HG02763 (cell line): ENCODE data around the gene FNDC8.
"Not testable (repeated sequence)": the region's sequence is repeated elsewhere in the genome, so short reads cannot be mapped to it uniquely, and the experiment has no call there.

ENCODE experiments used
- ATAC-seq: cut with Tn5 transposase; IDR thresholded peaks from one replicate; pipeline ENCODE4 v1.9.1; 2021; ENCODE audit warnings: mild to moderate bottlenecking, moderate library complexity; ENCODE audit not compliant: unreplicated experiment

Gene FNDC8

DNA sequence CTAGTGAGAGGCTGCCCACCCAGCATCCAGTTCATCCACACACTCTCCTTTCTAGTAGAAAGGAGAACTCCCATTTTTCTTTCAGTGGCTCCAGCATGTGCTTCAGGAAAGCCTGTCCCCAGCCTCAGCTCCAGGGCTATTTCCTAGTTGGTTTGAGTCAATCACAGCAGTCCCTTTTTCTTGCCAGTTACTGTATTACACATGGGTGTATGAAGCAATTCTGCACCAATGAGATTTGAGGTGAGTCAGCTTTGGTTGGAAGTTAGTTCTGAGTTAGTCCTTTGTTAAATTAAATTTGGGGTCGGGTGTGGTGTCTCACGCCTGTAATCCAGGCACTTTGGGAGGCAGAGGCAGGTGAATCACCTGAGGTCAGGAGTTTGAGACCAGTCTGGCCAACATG lies 26.5 kb upstream of the FNDC8 start:
- ATAC-seq, result no peak

DNA sequence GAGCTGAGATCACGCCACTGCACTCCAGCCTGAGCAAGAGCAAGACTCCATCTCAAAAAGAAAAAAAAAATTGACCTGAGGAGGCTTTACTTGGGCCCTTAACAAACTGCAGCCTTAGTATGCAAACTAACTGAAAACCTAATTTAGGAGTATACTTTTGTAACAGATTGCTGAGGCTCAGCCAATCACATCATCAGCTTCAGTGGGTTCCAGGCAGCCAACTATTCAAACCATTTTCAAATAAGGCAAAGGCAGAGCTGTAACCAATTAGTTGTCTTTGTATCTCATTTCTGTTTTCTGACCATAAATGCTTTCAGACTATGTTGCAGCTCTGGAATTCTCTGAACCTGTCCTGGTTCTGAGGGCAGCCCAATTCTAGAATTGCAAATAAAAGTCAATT lies 25.7 kb upstream of the FNDC8 start:
- no peak for ATAC-seq

DNA sequence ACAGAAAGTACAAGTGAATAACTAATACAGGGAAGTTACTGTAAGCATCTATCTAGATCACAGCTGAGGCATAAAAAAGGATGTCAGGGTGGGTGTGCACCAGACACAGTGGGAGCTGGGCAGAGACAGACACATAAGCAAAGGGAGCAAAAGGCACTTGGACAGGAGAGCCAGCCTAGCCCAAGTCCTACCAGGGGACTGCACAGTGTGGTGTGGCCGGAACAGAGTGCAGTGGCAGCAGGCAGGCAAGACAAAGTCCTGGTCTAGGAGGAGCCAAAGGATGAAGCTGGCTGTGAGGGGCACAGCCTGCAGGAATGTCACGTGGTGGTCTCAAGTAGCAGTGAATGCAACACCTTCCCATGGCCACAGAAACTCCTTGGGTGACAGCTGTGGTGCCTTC lies 23.6 kb upstream of the FNDC8 start:
- no peak for ATAC-seq

DNA sequence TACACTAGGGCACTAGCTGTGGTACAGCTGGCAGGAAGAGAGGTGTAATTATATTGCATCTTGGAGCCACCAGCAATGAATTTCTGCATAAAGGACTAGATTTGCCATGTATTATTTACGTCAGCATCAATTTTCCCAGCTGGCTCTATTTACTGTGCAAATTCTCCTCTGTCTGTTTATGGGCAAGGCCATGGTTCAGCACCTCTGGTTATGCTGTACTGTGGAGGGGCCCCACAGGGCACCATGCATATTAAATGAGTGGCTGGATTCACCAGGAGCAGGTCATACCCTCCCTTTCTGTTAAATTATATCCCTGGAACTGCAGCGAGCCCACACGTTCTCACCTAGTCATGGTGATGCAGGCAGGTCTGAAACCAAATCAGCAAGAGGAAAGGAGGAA lies 21.5 kb upstream of the FNDC8 start:
- no peak for ATAC-seq

DNA sequence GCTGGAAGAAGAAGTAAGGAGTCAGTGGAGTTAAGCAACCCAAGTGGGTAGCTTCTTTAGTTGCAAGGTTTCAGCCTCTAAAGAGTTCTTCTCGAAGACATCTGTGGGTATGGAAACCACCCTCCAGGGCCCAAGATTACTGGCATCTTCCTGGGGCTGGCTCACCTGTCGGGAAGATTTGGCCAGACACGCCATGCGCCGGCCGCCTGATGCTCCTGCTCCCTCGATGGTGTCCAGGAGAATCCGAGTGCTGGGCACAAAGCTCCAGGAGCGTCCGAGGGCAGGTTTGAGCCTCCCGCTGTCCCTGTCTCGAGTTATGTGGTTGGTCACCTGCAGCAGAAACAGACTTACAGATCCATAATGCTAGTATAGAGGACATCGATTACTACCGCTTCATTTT lies 20.4 kb upstream of the FNDC8 start:
- ATAC-seq, result no peak

DNA sequence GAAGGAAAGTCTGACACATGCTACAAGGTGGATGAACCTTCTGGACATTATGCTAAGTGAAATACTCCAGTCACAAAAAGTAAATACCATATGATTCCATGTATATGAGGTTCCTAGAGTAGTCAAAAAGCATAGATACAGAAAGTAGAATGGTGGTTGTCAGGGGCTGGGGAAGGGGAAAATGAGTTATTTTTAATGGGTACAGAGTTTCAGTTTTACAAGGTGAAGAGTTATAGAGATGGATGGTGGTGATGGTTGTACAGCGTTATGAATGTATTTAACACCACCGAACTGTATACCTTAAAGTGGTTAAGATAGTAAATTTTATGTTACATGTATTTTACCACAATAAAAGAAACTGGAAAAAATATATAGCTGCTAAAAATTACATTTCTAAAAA lies 19.7 kb upstream of the FNDC8 start:
- no peak for ATAC-seq

DNA sequence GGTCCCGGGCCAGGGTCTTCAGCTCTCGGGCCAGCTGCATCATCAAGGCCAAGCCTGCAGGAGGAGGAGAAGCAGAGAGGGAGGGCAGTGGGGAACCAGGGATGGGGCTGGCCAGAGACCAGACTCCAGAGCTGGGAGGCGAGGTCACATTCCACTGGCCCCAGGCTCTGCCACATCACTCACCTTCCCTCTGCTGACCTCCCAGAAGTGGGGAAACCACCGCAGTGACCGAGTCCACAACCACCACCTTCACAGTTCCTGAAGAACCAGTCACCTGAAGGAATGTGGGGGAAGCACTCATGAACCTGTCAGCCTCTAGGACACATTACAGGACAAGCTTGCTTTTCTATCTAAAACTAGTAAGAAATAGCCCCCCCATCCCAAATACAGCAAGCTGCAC lies 18.1 kb upstream of the FNDC8 start:
- ATAC-seq, result no peak

DNA sequence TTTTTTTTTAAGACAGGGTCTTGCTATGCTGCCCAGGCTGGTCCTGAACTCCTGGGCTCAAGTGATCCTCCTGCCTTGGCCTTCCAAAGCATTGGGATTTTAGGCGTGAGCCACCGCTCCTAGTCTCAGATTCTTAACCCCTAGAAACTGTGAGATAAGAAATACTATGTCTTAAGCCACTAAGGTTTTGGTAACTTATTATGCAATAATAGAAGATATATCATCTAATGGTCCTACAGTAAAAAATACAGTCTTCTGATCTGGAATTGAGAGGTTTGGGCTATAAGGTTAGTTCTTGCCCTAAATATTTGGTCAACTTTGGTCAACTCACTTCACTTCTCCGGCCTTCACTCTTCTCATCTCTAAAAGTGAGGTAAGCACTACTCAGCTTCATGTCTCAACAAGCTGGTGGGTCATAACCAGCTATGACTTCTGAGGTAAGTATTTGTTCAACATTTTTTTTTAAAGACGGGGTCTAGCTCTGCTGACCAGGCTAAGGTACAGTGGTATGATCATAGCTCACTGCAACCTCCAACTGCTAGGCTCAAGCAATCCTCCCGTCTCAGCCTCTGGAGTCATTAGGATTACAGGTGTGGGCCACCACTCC lies 16.5 kb upstream of the FNDC8 start:
- ATAC-seq, result no peak

DNA sequence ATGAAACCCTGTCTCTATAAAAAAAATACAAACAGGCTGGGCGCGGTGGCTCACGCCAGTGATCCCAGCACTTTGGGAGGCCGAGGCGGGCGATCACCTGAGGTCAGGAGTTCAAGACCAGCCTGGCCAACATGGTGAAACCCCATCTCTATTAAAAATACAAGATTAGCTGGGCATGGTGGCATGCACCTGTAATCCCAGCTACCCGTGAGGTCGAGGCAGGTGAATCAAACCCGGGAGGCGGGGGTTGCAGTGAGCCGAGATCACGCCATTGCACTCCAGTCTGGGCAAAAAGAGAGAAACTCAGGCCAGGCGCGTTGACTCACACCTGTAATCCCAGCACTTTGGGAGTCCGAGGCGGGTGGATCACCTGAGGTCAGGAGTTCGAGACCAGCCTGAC lies 10.6 kb upstream of the FNDC8 start:
- not testable (repeated sequence) for ATAC-seq

DNA sequence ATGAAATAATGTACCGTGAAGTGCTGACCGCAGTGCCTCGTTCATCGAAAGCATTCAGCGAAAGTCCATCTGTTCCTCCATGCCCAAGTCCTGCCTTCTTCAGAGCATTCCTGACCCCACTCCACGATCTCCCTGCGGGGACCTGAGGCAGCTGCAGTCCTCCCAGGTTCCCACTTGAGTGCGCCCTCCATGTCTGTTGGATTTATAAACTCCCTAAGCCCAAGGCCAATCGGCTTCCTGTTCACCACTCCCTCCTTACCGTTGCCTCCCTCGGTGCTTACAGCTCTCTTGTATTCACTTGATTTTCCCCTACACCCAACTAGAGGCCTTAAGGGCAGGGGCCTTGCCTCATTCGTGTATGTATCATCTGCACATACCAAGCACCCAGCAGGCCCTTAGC lies 4.6 kb upstream of the FNDC8 start:
- ATAC-seq, result no peak

DNA sequence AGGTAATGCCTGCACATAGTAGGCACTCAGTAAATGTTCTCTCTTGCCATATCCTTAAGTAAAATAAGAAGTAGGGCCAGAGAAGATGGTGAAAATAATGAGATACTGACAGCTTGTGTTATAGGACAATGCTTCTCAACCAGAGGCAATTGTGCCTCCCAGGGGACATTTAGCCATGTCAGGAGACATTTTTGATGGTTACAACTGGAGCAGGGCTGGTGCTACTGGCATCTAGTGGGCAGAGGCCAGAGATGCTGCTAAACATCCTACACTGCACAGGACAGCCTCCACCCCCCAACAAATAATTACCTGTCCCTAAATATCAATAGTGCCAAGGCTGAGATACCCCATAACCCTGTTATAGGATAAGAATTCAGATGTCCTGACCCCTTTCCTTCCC lies 3.4 kb upstream of the FNDC8 start:
- ATAC-seq, result no peak

DNA sequence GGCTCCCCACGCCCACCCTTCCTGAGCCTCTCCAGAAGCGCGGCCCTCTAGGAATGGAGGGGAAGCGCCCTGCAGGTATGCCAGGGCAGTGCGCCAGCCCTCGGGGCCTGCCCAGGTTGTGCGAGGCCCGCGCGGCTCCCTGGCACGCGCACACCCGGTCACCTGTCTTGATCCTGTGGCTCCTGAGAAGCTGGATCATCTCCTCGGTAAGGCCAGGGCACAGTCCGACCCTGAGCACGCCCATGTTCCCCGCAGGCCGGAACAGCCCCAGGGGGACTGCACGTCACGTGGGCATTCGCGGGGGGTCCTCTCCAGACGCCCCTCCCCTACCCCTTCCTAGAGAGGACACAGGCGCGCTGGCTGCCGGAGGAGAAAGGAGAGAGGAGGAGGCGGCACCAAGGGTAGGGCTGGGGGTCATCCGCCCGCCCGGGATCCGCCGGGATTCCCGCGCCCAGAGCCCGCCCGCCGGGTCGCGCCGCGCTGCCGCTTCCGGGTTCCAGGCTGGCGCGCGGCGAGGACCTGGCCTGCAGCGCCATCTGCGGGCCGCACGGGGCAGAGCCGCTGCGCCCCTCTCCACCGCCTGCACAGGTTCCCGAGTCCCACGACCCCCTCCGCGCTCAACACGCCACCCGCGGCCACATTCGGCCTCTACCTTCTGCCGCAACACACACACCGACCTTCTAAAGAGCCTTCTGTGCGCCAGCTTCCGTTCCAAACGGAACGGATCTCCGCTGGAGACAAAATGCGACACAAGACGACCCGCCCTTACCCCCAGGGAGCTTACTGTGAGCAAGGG lies 1.8 kb upstream of the FNDC8 start, which contains the start of gene RAD51D:
TSS of gene RAD51D (minus strand) at position 491 of the 796 bp plus-strand sequence. CDS start at position 244, 247 bp downstream.
- ATAC-seq, result peak; percentile 80

DNA sequence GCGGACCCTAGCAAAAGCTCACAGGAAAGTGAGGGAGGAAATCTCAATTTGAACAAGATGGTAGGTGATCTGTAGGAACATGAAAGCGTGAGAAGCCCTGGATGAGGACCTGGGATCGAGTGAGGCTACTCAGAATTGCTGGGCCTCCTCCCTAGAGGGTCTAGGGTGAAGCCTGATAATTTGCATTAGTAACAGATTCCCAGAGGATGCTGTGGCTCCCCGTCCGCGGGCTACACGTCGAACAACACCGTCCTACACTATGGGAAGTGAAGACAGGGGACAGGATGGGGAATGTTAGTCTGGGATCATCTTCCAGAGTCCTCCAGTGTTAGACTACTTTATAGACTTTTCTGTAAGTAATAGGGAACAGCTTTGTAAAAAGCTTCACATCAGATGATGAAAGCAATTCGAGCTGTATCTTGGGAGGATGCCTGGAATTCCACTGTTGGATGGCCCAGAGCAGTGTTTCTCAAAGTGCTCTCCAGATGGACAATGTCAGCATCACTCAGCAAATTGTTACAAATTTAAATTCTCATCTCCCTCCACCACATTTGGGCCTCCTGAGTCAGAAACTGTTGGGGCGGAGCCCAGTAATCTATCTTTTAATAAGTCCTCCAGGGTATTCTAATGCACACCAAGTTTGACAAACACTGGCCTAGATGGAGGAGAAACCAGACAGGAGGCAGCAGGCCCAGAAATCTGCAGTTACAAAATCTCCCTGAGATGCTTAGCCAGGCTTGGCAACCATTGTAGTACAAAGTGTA lies 6.5 kb downstream of the FNDC8 start:
- ATAC-seq, result no peak

DNA sequence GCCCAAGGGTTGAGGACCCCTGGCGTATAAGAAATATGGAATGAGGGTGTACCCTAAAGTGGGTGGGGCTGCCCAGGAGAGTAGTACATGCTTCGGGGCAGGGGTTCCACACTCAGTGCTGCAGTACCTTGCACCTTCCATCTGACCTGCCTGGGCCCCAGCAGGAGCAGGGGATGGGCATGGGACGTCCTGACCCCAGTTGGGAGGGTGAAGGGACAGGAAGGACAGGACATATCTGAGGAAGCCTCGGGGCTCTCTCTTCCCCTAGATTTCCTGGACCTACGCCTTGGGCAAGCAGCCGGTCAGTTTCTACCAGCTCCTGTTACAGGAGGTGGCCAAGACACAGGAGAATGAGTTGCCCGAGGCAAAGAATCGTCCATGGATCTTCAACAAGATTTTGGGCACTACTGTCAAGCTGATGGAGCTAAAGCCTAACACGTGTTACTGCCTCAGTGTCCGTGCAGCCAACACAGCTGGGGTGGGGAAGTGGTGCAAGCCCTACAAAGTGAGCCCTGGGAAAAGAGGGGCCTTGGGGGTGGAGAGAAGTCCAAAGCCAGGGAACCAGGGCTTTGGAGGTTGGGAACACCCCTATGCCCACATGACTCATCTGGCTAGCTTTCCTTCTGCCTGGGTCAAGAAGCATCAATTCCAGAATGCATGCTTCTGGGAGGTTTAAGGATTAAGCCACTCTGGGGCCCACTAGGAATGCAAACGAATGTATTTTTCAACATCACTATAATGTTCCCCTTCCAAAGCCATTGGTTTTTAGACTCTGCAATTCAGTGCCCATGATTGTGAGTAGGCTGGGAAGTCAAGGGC lies 7.9 kb downstream of the FNDC8 start:
- no peak for ATAC-seq

DNA sequence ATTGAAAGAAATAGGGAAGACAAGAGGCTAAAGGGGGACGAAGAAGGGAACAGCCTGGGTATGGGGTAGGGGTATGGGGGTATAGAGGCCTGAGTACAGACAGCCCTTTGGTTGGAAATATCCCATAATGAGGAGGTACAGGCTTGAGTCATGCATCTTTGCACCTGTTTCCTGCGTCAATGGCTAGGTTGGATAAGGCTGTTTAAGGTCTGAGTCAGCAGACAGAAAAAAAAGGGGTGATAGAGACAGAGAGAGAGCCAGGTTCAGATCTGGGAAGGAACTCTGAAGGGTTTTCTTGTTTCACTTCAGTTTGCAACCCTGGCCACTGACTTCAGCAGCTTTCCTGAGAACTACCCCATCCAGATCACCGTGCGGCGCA lies 8.5 kb downstream of the FNDC8 start:
- ATAC-seq, result no peak

DNA sequence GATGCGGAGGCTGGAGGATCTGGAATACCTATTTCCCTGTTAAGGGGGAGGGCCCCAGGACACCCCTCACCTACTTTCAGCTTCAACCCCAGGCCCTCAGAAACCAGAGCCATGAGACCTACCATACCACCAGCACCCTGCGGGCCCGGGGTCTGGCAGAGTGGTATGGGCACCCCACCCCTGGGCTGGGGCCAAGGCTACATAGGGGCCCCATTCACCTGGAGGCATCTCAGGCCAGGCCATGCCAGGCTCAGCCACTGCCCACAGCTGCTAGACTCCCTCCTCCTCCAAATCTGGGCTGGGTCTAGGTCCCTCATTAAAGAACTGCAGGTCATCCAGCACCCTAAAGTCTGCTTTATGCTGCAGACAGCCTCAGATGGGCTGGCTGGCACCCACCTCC lies 9.0 kb downstream of the FNDC8 start:
- ATAC-seq, result no peak

DNA sequence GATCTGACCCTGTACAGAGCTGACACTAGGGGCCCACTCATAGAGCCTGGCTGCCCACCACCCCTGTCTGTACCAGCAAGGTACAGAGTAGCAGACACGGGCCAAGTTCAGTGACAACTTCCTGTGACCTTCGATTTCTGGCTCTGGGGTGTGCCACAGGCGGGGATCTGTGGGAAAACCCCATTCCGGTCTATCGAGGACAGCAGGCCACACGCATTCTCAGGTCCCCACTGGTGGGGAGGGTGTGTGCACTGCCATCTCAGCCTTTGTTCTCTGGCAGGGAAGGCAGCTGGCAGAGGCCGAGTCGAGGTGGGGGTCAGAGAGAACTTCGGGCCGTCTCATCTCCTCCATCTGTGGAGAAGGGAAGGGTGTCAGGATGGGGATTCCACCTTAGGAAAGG lies 10.7 kb downstream of the FNDC8 start:
- ATAC-seq, result no peak

DNA sequence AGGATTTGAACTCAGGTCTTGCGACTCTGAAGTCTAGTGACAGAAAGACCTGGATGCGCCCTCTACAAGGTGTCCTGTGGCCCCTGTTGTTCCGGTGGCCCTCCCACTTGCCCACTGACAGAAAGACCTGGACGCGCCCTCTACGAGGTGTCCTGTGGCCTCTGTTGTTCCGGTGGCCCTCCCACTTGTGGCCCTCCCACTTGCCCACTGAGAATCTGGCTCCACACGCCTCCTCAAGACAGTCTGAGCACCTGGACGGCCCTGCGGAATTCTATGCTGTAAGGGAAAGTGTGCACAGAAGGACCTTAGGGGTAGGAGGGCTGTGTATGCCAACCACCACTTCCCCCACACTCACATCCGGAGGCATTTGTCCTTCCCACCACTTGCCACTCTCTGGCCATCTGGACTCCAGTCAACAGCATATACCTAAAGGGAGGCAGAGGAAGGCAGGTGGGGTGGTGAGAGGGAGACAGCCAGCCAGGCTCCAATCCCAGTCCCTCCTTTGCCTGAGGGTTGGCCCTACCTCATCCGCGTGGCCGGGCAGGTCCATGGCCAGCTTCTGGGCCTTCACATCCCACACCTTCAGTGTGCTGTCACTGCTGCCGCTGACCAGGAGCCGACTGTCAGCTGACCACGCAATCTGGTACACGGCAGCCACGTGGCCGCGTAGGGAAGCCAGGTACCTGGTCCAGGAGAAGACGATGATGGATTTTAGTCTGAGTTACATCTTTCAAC lies 11.6 kb downstream of the FNDC8 start:
- no peak for ATAC-seq

DNA sequence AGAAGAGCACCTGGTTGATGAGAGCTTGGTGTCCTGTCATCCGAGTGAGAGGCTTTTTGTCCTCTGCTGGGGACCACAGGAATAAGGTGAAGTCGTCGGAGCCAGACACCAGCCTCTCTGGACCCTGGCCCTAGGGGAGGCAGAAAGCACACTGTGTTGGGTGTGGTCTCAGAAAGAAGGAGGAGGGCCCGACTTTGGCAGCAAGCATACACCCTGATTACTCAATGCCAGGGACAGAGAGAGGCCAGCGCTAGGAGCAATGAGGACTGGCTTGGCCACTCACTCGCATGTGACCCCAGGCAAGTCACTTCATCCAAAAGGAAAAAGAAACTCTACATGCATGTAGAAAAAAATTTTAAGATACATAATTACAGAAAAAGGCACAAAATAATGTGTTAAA lies 13.9 kb downstream of the FNDC8 start:
- no peak for ATAC-seq

DNA sequence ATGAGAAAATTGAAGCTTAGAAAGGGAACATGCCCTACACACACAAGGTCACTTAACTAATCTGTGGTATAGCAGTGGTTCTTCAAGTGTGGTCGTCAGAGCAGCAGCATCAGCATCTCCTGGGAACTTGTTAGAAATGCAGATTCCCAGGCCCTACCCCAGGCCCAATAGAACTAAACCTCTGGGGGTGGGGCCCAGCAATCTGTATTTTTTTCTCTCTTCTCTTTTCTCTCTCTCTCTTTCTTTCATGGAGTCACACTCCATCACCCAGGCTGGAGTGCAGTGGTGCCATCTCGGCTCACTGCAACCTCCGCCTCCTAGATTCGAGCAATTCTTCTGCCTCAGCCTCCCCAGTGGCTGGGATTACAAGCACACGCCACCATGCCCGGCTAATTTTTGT lies 16.8 kb downstream of the FNDC8 start:
- no peak for ATAC-seq
